GM18861 (cell line): ENCODE measurements around the gene TTLL12.

Source experiments
- ATAC-seq: cut with Tn5 transposase; IDR thresholded peaks from one replicate; pipeline ENCODE4 v1.9.1; 2021; ENCODE audit not compliant: unreplicated experiment

Gene TTLL12

DNA sequence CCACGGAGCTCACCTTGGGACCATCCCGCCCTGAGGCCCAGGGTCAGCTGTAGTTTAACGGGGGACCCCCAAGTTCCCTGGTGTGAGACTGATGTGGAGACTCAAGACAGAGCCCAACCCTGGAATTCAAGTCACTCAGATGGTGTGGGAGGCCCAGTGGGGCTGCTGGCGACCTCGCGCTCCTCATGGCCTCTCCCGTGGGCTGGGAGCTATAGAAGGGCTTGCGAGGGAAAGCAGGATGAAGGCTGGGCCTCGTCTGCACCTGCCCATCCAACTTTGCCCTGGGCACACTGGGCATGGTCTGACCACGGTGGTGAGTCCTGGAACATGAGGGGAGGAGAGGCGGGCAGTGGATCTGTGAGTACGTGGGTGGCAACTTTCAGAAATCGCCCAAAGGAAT lies 13.6 kb upstream of the TTLL12 start:
- ATAC-seq: no peak

GRCh38 chr22:43200031-43200430 lies 13.1 kb upstream of the TTLL12 start:
- ATAC-seq: no peak

GRCh38 chr22:43199541-43199940 lies 12.6 kb upstream of the TTLL12 start:
- no peak for ATAC-seq

GRCh38 chr22:43198936-43199335 lies 12.0 kb upstream of the TTLL12 start:
- no peak for ATAC-seq

- ATAC-seq: no peak
Measured at GRCh38 chr22:43198126-43198525, 11.2 kb upstream of the TTLL12 start.

- ATAC-seq: no peak
Measured at GRCh38 chr22:43197271-43197941, 10.5 kb upstream of the TTLL12 start.

DNA sequence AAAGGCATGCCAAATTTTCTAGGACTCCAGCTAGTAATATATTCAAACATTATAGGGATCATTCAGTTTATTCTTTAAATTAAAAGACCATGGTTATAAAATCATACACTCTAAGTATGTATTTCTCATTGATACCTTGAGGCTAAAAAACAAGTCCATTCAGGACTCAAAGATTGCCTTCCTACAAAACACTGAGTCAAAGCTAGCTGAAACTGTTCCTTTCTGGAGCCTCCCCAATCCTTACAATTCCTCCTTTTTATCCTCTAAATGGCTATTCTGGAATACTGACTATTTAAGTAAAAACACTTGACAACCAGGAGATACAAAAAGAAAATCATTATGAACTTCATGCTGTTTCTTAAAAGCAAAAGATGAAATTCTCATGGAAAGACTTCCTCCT lies 4.9 kb upstream of the TTLL12 start:
- ATAC-seq: no peak

- no peak for ATAC-seq
Measured at GRCh38 chr22:43188829-43189545, 2.1 kb upstream of the TTLL12 start.

DNA sequence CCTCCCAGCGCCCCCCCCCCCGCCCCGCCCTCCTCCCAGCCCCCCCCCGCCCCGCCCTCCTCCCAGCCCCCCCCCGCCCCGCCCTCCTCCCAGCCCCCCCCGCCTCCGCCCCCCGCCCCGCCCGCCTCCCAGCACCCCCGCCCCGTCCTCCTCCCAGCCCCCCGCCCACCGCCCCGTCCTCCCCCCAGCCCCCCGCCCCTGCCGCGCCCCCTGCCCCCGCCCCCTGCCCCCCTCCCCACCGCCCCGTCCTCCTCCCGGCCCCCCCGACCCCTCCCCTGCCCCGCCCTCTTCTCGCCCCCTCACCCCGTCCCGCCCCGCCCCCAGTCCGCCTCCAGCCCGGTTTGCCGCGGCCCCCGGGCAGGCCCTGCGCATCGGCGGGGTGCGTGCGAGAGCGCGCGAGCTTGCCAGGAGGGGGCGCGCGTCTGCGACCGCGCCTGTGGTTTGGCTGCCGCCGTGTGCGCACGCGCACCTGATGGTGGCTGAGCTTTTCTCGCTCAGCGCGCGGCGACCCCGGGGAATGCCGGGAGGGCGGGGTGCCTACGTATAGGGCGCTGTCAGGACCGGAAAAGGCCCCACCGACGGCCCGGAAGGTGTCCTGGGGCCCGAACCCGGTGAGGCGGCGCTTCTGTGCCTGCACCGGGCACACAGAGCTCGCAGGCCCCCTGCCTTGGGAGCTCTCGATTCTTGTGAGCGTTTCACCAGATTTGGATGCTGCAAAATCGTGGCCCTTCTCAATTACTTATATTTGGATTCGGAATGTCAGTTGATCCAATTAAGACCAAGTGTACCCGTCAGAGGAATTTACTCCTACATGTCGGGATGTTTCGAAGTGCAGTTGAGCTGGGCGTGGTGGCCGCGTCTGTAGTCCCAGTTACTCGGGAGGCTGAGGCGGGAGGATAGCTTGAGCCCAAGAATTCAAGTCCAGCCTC lies 501 bp upstream of the TTLL12 start:
- ATAC-seq: peak; percentile 84

DNA sequence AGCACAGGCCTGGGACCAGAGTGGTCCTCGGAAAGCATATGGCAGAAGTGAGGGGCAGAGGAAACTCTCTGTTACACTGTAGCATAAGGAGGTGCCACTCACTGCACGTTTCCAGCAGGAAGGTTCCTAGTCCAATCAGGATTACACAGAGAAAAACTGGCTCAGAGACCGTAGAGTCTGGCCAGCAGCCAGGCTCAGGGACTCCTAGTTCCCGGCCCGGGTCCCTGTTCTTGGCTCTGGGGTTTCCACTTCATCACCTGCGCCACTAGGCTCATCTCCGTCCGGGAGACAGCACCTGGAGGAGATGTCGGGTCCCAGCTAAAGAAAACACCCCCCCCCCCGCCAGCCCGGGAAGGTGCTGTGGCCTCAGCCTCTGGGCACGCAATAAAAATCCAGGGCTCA lies 1.1 kb downstream of the TTLL12 start:
- ATAC-seq: no peak

GRCh38 chr22:43183496-43184277 lies 3.2 kb downstream of the TTLL12 start:
- no peak for ATAC-seq

- no peak for ATAC-seq
Measured at GRCh38 chr22:43182726-43183125, 4.2 kb downstream of the TTLL12 start.

- ATAC-seq: no peak
Measured at GRCh38 chr22:43182118-43182517, 4.8 kb downstream of the TTLL12 start.

GRCh38 chr22:43181321-43182076 lies 5.4 kb downstream of the TTLL12 start:
- no peak for ATAC-seq

- no peak for ATAC-seq
Measured at GRCh38 chr22:43180670-43181069, 6.3 kb downstream of the TTLL12 start.

DNA sequence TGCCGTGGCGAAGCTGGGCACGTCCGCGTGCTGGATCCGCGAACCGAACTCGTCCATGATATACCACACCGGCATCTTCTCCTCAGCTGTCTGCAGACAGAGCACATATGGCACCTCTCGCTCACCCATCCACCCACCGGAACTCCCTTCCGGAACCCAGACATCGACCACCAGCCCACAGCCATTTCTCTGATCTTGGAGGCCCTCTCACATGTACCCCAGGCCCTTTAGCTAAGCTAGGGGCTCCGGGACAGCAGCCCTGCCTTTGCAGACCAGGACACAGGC lies 7.1 kb downstream of the TTLL12 start:
- no peak for ATAC-seq

GRCh38 chr22:43179146-43179910 lies 7.6 kb downstream of the TTLL12 start:
- ATAC-seq: no peak

- no peak for ATAC-seq
Measured at GRCh38 chr22:43177479-43177878, 9.5 kb downstream of the TTLL12 start.

DNA sequence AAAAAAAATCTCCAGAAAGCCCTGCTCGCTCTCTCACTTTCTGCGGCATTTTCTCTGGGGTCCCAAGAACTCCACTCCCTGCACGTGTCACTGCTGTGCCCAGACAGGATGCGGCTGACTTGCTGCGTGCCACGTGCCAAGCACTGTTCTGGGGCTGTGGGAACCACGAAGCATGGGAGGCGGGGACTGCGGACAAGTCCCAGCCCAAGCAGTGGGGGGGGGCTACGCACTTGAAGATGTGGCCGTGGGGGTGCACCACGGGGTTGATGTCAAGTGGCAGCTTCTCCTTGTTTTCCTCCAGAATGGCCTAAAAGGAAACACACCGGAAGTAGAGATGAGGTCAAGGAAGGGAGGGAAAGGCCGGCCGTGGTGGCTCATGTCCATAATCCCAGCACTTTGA lies 10.8 kb downstream of the TTLL12 start:
- no peak for ATAC-seq
